ENCODE results near the gene HNRNPA0.

HNRNPA0 gene

DNA sequence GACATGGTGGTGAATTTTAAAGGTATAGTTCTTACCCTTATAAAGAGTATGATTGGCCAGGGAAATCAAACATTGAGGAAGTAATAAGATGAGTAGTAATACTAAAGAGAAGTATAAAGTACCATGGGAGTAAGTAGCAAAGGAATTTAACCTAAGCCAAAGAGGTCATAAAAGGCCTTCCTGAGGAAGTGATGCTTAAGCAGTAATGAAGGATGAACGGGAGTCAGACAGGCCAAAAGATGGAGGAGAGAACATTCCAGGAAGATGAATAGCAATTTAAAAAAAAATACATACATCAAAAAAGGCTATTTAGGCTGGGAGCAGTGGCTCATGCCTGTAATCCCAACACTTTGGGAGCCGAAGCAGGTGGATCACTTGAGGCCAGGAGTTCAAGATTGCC, 47.3 kb downstream of the HNRNPA0 start:
- no peak overlapping the region for H3K9ac ChIP-seq

DNA sequence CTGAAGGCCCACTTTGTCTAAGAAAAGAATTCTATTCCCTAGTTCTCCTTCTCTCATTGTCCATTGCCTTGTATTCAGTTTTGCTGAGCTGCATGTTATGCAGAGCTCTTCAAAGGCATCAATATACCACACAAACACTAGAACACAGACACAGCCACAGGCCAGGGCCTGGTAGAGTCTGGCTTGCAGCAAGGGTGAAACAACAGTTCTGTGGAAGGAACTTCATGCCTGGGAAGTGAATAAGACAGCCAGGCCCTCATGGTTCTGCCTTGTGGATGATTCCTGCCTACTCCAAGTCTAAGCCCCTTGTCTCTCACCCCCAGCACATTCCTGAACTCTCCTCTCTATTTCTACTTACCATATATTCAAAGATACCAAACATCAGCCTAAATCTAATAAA, 49.1 kb downstream of the HNRNPA0 start:
- peaks cover 14% of the 10 kb centered on the region for H3K4me1 ChIP-seq (ENCODE audit: low read depth, poor library complexity, severe bottlenecking)
- H3K9ac ChIP-seq, result no peak overlapping the region
- no peaks in the 10 kb centered on the region for H3K79me2 ChIP-seq (ENCODE audit: insufficient read depth, low read depth)
- no peak overlapping the region for H2AFZ ChIP-seq (ENCODE audit: low read depth)
- no peaks in the 10 kb centered on the region for H3K27me3 ChIP-seq (ENCODE audit: insufficient read depth, low read depth)
- no peak overlapping the region for H3K27ac ChIP-seq
- TF ChIP-seq, protein P1, sequence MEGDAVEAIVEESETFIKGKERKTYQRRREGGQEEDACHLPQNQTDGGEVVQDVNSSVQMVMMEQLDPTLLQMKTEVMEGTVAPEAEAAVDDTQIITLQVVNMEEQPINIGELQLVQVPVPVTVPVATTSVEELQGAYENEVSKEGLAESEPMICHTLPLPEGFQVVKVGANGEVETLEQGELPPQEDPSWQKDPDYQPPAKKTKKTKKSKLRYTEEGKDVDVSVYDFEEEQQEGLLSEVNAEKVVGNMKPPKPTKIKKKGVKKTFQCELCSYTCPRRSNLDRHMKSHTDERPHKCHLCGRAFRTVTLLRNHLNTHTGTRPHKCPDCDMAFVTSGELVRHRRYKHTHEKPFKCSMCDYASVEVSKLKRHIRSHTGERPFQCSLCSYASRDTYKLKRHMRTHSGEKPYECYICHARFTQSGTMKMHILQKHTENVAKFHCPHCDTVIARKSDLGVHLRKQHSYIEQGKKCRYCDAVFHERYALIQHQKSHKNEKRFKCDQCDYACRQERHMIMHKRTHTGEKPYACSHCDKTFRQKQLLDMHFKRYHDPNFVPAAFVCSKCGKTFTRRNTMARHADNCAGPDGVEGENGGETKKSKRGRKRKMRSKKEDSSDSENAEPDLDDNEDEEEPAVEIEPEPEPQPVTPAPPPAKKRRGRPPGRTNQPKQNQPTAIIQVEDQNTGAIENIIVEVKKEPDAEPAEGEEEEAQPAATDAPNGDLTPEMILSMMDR (conservative IDR thresholded peaks at IDR 0.05; ENCODE audit: low read depth, low read length), result no peak
- H3K4me3 ChIP-seq (IDR thresholded peaks at IDR 0.05; ENCODE audit: insufficient read depth, low read depth, low read length), result no peak overlapping the region
- H3K4me2 ChIP-seq, result no peak overlapping the region
- H4K20me1 ChIP-seq (ENCODE audit: insufficient read depth), result no peaks in the 10 kb centered on the region
- H3K36me3 ChIP-seq (ENCODE audit: insufficient read depth), result no peaks in the 10 kb centered on the region

More for the DNA sequence above, 47.3 kb downstream of the HNRNPA0 start:
- TF ChIP-seq, protein P1 (conservative IDR thresholded peaks at IDR 0.05; ENCODE audit: low read depth, low read length), result no peak
- no peaks in the 10 kb centered on the region for H4K20me1 ChIP-seq (ENCODE audit: insufficient read depth)
- H2AFZ ChIP-seq (ENCODE audit: low read depth), result no peak overlapping the region
- H3K27me3 ChIP-seq (ENCODE audit: insufficient read depth, low read depth), result no peaks in the 10 kb centered on the region
- peaks cover 14% of the 10 kb centered on the region for H3K4me1 ChIP-seq (ENCODE audit: low read depth, poor library complexity, severe bottlenecking)
- no peak overlapping the region for H3K4me2 ChIP-seq
- H3K79me2 ChIP-seq (ENCODE audit: insufficient read depth, low read depth), result no peaks in the 10 kb centered on the region
- no peak overlapping the region for H3K27ac ChIP-seq
- H3K36me3 ChIP-seq (ENCODE audit: insufficient read depth), result no peaks in the 10 kb centered on the region
- H3K4me3 ChIP-seq (IDR thresholded peaks at IDR 0.05; ENCODE audit: insufficient read depth, low read depth, low read length), result no peak overlapping the region

DNA sequence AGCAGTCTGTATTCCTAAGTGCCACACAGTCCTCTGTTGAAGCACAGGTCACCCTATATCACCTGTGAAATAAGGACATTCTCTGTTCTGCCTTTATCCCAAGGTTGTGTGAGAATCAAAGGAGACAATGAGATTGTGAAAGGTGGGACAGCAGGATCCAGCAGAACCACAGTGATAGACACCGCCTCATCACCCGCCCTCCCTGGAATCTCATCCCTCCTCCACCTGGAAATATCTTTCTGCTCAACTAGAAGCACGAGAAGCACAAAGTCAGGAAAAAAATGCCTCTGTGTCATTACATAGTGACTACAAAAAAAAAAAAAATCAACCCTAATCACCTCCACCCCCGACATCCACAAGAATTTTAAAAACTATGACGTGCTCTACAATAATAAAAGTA, 50.6 kb downstream of the HNRNPA0 start:
- H4K20me1 ChIP-seq (ENCODE audit: insufficient read depth), result no peaks in the 10 kb centered on the region
- H3K4me2 ChIP-seq, result no peak overlapping the region
- H3K36me3 ChIP-seq (ENCODE audit: insufficient read depth), result no peaks in the 10 kb centered on the region
- H3K9ac ChIP-seq, result no peak overlapping the region
- no peak overlapping the region for H2AFZ ChIP-seq (ENCODE audit: low read depth)
- H3K4me3 ChIP-seq (IDR thresholded peaks at IDR 0.05; ENCODE audit: insufficient read depth, low read depth, low read length), result no peak overlapping the region
- TF ChIP-seq, protein P1 (conservative IDR thresholded peaks at IDR 0.05; ENCODE audit: low read depth, low read length), result no peak
- H3K27ac ChIP-seq, result no peak overlapping the region
- peaks cover 3% of the 10 kb centered on the region for H3K4me1 ChIP-seq (ENCODE audit: low read depth, poor library complexity, severe bottlenecking)
- H3K79me2 ChIP-seq (ENCODE audit: insufficient read depth, low read depth), result no peaks in the 10 kb centered on the region
- no peaks in the 10 kb centered on the region for H3K27me3 ChIP-seq (ENCODE audit: insufficient read depth, low read depth)

DNA sequence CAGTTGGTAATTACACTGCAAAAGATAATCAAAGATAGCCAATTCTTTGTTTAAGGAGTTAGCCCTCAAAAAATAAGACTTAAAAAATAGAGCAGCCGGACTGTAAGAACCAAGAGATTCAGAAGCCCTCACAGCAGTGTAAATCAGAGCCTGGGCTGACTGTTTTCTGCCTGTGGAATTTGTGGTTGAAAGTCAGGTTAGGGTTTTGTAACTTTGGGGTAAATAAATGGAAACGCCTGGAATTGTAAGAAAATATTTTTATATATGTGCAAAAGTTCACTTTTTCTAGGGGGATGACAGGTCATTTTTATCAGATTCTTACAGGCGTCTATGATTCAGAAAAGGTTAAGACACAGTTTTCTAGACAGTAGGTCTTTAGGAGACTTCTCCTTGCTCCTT, 53.9 kb downstream of the HNRNPA0 start:
- no peaks in the 10 kb centered on the region for H3K4me1 ChIP-seq (ENCODE audit: low read depth, poor library complexity, severe bottlenecking)
- no peaks in the 10 kb centered on the region for H3K27me3 ChIP-seq (ENCODE audit: insufficient read depth, low read depth)
- no peak overlapping the region for H2AFZ ChIP-seq (ENCODE audit: low read depth)
- TF ChIP-seq, protein P1 (conservative IDR thresholded peaks at IDR 0.05; ENCODE audit: low read depth, low read length), result no peak
- no peaks in the 10 kb centered on the region for H3K36me3 ChIP-seq (ENCODE audit: insufficient read depth)
- H3K4me2 ChIP-seq, result no peak overlapping the region
- no peak overlapping the region for H3K4me3 ChIP-seq (IDR thresholded peaks at IDR 0.05; ENCODE audit: insufficient read depth, low read depth, low read length)
- H4K20me1 ChIP-seq (ENCODE audit: insufficient read depth), result no peaks in the 10 kb centered on the region
- no peak overlapping the region for H3K27ac ChIP-seq
- H3K9ac ChIP-seq, result no peak overlapping the region
- no peaks in the 10 kb centered on the region for H3K79me2 ChIP-seq (ENCODE audit: insufficient read depth, low read depth)

All from KMS-11 (cell line).